MG63 (cell line): Measurements from ENCODE around the gene NXPH4. TPM values are rescaled to one million over a fixed set of nuclear protein-coding genes. Genes with fewer than 3 reads are reported as not detected.

Experiments
- DNase-seq: peaks from one replicate; pipeline ENCODE4 v3.0.0-alpha.2; 2020
- H3K27me3 ChIP-seq: fragments of 250-450 bp; sonication (Bioruptor Pico); 2 replicates; pipeline ENCODE4 v1.5.1; 2020; ENCODE audit warnings: mild to moderate bottlenecking, moderate library complexity
- H3K36me3 ChIP-seq: fragments of 250-450 bp; sonication (Bioruptor Pico); 2 replicates; pipeline ENCODE4 v1.5.1; 2020; ENCODE audit warnings: mild to moderate bottlenecking, moderate library complexity
- H3K4me3 ChIP-seq: fragments of 250-450 bp; sonication (Bioruptor Pico); 2 replicates; pipeline ENCODE4 v1.5.1; 2020; ENCODE audit warnings: mild to moderate bottlenecking, moderate library complexity
- H3K9me3 ChIP-seq: fragments of 250-450 bp; sonication (Bioruptor Pico); 2 replicates; pipeline ENCODE4 v1.5.1; 2020; ENCODE audit warnings: mild to moderate bottlenecking, moderate library complexity
- total RNA-seq: library from RNA; depleted of rRNA; stranded (reverse); fragments of >200 nt; shearing (Covaris generic); gene quantifications from 2 replicates; pipeline ENCODE4 v1.2.3, GENCODE V29; 2014; ENCODE audit warnings: low replicate concordance

NXPH4 gene
- total RNA-seq, 1 experiment from 2014 or later: not detected

- no peaks in the 10 kb centered on the region for H3K27me3 ChIP-seq
- peak; percentile 48 for DNase-seq
- no peaks in the 10 kb centered on the region for H3K9me3 ChIP-seq
- H3K4me3 ChIP-seq: peak overlapping the region; percentile 61
- H3K36me3 ChIP-seq: no peaks in the 10 kb centered on the region
Observed at GRCh38 chr12:57240066-57240921, 23.7 kb downstream of the NXPH4 start.

DNA sequence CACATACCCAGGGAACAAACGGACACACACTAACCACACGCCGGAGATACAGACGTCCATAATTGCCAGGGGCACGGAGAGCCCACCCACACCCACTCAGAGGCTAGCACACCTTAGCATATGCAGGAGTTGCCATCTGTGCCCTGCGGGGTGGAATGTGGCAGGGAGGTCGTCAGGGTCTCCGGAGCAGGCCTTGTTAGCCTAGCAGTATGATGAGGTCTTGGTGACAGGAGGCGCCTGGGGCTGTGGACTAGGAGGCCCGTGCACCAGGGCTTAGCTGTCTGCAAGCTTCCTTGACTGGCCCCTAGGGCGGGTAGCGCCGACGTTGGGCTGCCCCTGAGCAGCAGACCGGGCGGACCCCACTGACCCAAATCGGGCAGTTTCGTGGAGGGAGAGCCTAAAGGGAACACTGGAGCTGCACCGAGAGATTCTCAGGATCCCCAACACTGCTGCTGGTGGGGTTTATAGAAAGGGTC lies 24.4 kb downstream of the NXPH4 start:
- no peaks in the 10 kb centered on the region for H3K36me3 ChIP-seq
- peak overlapping the region; percentile 61 for H3K4me3 ChIP-seq
- no peak for DNase-seq
- H3K27me3 ChIP-seq: no peaks in the 10 kb centered on the region
- H3K9me3 ChIP-seq: no peaks in the 10 kb centered on the region

- no peaks in the 10 kb centered on the region for H3K27me3 ChIP-seq
- H3K9me3 ChIP-seq: no peaks in the 10 kb centered on the region
- no peak for DNase-seq
- no peak overlapping the region for H3K4me3 ChIP-seq
- no peaks in the 10 kb centered on the region for H3K36me3 ChIP-seq
Observed at GRCh38 chr12:57241402-57242310, 25.1 kb downstream of the NXPH4 start.

- no peak overlapping the region for H3K4me3 ChIP-seq
- no peaks in the 10 kb centered on the region for H3K9me3 ChIP-seq
- H3K36me3 ChIP-seq: no peaks in the 10 kb centered on the region
- DNase-seq: no peak
- no peaks in the 10 kb centered on the region for H3K27me3 ChIP-seq
Observed at GRCh38 chr12:57242329-57242690, 25.7 kb downstream of the NXPH4 start.

- H3K9me3 ChIP-seq: no peaks in the 10 kb centered on the region
- H3K36me3 ChIP-seq: no peaks in the 10 kb centered on the region
- no peak for DNase-seq
- no peak overlapping the region for H3K4me3 ChIP-seq
- no peaks in the 10 kb centered on the region for H3K27me3 ChIP-seq
Observed at GRCh38 chr12:57242691-57243454, 26.3 kb downstream of the NXPH4 start.

- DNase-seq: no peak
- Histone ChIP-seq H3K9me3 (no peaks in the 10 kb centered on the region), H3K4me3 (no peak overlapping the region), H3K36me3 (no peaks in the 10 kb centered on the region), H3K27me3 (no peaks in the 10 kb centered on the region)
Observed at GRCh38 chr12:57243521-57244311, 27.1 kb downstream of the NXPH4 start.

DNA sequence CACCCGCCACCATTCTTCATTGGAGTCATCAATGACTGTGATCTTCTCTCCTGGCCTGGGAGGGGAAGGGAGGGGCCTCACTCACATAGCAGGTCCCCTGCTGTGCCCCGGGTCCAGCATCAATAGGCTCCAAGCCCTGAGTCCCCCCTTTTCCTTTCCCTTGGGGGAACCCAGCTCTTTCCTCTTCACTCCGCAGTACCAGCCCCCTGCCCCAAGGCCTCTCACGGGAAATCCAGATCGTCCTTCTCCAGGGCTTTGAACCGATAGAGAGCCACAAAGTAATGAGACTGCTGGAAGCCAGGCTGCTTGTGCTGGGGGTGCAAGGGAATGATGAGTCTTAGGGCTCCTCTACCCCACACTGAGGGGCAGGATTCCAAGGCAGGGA lies 27.7 kb downstream of the NXPH4 start:
- no peak for DNase-seq
- Histone ChIP-seq H3K27me3 (no peaks in the 10 kb centered on the region), H3K36me3 (no peaks in the 10 kb centered on the region), H3K9me3 (no peaks in the 10 kb centered on the region), H3K4me3 (no peak overlapping the region)

DNA sequence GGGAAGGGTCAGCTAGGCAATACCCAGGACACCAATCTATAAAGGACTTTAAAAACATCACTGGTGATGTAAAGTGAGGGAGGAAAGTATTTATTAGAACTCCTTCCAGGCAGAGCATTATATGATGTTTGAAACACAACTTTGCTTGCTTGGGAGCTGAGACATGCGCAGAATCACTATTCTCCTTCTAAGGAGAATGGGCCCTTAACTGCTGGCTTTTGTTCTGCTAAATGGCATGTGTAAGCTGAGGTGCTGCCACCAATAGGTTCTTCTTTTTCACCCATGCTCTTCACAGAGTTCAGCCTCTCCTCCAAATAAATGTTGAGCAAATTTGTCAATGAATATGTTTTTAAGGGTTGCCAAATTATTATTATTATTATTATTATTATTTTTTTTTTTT lies 30.4 kb downstream of the NXPH4 start:
- no peak for DNase-seq
- no peaks in the 10 kb centered on the region for H3K27me3 ChIP-seq
- H3K4me3 ChIP-seq: no peak overlapping the region
- H3K36me3 ChIP-seq: no peaks in the 10 kb centered on the region
- H3K9me3 ChIP-seq: no peaks in the 10 kb centered on the region

- no peak overlapping the region for H3K4me3 ChIP-seq
- H3K27me3 ChIP-seq: no peaks in the 10 kb centered on the region
- no peak for DNase-seq
- no peaks in the 10 kb centered on the region for H3K36me3 ChIP-seq
- H3K9me3 ChIP-seq: no peaks in the 10 kb centered on the region
Observed at GRCh38 chr12:57248934-57249742, 32.5 kb downstream of the NXPH4 start.

DNA sequence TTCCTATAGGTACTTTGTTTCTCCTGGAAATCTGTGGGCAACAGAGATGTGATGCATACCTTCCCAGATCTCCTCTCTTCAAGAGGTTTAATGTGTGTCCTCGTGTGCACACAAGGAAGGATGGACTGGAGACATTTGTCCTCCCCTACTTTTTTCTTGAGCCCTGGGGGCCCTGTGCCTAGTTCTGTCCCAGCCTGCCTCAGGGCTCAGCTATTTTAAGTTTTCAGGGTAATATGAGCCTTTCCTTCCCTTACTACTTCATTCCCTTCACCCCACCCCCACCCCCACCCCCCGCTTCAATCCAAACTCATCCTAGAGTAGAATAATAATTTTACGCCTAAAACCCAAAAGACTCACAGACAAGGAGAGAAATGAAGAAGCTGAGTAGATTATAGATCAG lies 33.9 kb downstream of the NXPH4 start:
- Histone ChIP-seq H3K27me3 (no peaks in the 10 kb centered on the region), H3K9me3 (no peaks in the 10 kb centered on the region), H3K4me3 (no peak overlapping the region), H3K36me3 (no peaks in the 10 kb centered on the region)
- DNase-seq: no peak

GRCh38 chr12:57250956-57251355 lies 34.4 kb downstream of the NXPH4 start, which contains the start of gene STAC3:
Gene STAC3 (minus strand): TSS chr12:57251187. CDS start chr12:57249636, 1,551 bp downstream.
- DNase-seq: no peak
- Histone ChIP-seq H3K36me3 (peaks cover 2% of the 10 kb centered on the region), H3K27me3 (no peaks in the 10 kb centered on the region), H3K4me3 (no peak within 1 kb of the TSS), H3K9me3 (no peaks in the 10 kb centered on the region)

DNA sequence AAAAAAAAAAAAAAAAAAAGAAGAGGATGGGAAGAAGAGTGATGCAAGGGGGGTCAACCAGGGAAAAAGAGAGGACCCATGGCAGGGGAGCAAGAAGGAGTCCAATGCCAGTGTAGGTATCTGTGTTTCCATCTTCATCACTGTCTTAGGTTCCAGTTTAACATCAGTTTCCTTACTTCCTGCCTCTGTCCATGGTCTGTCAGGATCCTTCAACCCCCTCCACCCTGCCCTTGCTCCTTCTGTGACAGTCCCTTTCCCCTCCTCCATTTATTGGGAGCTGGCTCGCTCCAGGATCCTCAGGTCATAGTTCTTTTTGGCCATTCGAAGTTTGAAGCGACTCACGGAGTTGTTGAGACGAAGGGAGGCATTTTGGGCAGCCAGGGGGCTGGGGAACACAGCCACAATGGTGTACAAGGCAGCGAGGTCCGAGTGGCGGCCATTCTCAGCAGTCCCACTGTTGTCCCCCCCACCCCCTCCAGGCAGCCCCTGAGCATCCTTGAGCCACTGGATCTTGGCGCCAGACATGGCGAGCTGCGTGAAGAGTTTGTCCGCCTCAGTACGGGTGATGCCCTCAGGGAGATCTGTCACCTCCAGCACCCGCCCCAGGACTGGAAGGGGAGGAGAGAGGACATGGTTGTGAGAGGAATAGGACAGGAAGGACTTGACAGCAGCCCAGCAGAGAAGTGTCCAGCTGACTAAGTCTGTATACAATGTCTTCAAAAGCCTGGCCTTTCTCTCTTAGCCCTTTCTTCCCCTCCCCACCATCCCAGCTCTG lies 38.1 kb downstream of the NXPH4 start:
- no peak for DNase-seq
- Histone ChIP-seq H3K4me3 (no peak overlapping the region), H3K36me3 (peaks cover 16% of the 10 kb centered on the region), H3K9me3 (no peaks in the 10 kb centered on the region), H3K27me3 (no peaks in the 10 kb centered on the region)

GRCh38 chr12:57255916-57256315 lies 39.3 kb downstream of the NXPH4 start:
- no peak for DNase-seq
- H3K4me3 ChIP-seq: no peak overlapping the region
- H3K36me3 ChIP-seq: peaks cover 21% of the 10 kb centered on the region

DNA sequence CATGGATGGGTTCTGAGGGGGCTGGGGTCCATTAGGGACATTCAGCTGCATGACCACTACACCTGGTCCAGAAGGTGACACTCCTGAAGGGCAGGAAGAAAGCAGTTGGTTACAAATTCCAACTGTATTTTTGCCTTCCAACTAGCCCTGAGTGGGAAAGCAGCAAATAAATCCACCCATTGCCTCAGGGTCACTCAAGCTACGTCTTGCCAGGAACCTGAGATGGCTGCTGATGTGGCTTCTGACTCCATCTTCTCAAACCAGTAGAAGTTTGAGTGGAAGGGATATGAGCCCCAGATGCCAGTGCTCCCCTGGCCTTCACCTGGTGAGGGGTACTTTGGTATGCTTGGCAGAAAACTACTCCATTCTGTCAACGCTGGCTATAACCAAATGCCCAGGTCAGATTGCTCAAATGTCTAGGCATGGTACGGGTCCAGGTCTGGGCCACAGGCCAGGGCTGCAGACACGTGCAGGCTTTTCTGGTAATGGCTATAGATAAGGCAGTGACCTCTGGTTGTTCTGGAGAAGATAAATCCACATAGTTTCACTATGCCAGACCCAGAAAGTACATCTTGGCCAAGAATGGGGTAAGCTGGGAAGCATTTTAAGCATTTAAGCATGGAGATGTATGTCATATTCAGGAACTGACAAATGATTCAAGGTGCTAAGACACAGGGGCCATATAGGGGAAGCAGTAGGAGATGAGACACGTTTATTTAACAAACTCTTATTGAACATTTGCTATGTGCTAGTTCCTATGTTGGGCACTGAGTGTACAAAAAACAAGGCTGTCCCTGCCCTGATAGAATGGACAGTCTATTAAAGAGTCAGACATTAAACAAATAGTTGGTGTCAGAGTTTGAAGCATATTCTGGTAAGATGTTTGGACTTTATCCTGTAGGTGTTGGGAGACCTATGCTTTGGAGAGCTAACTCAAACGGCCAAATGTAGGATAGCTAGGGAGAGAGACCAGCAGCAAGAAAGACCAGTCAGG lies 42.7 kb downstream of the NXPH4 start:
- DNase-seq: no peak
- no peaks in the 10 kb centered on the region for H3K27me3 ChIP-seq
- H3K9me3 ChIP-seq: no peaks in the 10 kb centered on the region
- no peak overlapping the region for H3K4me3 ChIP-seq
- peaks cover 33% of the 10 kb centered on the region for H3K36me3 ChIP-seq

More at GRCh38 chr12:57255916-57256315, 39.3 kb downstream of the NXPH4 start:
- Histone ChIP-seq H3K27me3 (no peaks in the 10 kb centered on the region), H3K9me3 (no peaks in the 10 kb centered on the region)
